ENCODE results near the gene FUT7.

The FUT7 gene

DNA sequence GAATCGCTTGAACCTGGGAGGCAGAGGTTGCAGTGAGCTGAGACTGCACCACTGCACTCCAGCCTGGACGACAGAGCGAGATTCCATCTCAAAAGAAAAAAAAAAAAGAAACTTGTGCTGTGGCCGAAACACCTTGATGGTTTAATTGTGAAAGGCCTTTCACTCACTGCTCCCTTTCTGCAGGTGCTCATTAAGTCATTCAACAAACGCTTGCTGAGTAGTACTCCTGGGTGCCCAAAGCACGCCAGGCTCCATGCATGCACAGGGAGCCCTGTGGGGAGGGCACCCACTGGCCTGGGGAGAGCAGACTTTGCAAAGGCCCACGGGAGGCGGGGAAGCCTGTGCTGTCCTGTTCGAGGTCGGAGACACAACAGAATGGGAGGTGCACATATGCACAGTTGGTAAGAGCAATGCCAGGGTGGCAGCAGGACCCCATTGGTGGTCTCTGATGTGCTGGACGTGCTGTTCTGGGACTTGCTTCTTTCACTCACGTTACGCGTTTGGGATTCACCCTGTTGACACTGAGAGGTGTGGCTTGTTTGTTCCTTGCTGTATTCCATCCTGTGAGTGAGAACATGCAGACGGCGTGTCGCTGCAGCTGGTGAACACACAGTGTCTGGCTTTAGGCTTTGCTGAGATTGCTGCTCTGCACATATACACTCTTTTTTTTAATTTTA, 25.0 kb upstream of the FUT7 start:
- H3K4me3 ChIP-seq (ENCODE audit: low read depth, low read length) = no peak overlapping the region
- TF ChIP-seq, protein P1, sequence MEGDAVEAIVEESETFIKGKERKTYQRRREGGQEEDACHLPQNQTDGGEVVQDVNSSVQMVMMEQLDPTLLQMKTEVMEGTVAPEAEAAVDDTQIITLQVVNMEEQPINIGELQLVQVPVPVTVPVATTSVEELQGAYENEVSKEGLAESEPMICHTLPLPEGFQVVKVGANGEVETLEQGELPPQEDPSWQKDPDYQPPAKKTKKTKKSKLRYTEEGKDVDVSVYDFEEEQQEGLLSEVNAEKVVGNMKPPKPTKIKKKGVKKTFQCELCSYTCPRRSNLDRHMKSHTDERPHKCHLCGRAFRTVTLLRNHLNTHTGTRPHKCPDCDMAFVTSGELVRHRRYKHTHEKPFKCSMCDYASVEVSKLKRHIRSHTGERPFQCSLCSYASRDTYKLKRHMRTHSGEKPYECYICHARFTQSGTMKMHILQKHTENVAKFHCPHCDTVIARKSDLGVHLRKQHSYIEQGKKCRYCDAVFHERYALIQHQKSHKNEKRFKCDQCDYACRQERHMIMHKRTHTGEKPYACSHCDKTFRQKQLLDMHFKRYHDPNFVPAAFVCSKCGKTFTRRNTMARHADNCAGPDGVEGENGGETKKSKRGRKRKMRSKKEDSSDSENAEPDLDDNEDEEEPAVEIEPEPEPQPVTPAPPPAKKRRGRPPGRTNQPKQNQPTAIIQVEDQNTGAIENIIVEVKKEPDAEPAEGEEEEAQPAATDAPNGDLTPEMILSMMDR (IDR thresholded peaks at IDR 0.05; ENCODE audit: low read depth, low read length) = no peak

DNA sequence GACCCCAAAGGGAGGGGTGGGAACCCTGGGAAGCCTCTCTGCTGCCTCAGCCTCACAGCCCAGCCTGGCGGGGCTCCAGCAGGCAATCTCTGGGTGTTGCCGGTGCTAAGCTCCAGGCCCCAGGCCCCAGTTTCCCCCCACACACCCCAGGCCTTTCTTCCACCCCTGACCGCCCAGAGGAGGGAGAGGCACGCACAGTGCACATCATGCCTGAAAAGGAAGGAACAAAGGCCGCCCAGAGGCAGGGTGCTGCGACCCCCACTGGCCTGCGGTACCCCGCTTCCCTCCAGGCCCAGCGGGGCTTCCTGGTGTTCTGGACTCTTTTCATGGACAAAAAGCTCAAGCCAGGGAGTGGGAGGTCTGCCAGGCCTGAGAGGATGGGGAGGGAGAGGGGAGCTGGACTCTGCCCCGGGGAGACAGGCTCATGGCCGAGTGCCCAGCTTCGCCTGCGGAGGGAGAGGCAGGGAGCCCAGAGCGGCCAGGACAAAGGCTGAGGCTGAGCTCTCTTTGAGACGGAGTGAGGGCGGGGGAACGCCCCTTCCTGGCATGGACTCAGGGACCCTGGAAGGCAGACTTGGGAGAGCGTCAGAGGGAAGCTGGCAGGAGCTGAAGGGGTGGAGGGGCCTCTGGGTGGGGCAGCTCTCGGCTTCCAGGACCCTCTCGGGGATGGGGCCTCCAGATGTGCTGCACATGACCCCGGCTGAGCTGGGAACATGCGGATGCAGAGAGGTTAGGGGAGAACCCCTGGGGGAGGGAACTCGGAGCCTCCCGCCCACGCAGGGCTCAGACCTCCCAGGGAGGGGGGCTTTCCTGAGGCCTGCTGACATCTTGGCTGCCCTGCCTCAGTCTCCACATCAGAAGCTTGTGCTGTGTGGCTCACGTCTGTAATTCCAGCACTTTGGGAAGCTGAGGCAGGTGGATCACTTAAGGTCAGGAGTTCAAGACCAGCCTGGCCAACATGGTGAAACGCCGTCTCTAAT, 23.8 kb upstream of the FUT7 start:
- H3K4me3 ChIP-seq (ENCODE audit: low read depth, low read length) = no peak overlapping the region
- TF ChIP-seq, protein P1 (IDR thresholded peaks at IDR 0.05; ENCODE audit: low read depth, low read length) = no peak

DNA sequence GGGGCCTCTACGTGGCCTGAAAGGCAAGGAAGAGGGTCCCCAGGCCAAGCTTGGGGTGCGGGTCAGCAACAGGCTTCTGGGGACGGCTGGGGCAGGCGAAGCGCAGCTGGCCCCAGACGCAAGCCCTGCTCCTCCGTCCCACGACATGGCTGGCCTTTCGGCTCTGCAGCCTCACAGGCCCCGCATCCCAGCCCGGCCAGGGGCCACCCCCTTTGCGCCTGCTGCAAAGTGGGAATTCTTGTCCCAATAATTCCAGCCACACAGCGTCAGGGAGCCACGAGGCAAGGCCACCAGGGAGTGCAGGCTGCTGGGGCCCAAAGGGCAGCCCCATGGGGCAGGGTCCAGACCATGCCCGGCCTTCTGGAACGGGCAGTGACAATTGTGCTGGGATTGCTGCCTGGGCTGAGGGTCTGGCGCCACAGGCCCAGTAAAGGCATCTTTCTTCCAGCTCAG, 23.1 kb upstream of the FUT7 start:
- TF ChIP-seq, protein P1 (IDR thresholded peaks at IDR 0.05; ENCODE audit: low read depth, low read length) = no peak
- no peak overlapping the region for H3K4me3 ChIP-seq (ENCODE audit: low read depth, low read length)

DNA sequence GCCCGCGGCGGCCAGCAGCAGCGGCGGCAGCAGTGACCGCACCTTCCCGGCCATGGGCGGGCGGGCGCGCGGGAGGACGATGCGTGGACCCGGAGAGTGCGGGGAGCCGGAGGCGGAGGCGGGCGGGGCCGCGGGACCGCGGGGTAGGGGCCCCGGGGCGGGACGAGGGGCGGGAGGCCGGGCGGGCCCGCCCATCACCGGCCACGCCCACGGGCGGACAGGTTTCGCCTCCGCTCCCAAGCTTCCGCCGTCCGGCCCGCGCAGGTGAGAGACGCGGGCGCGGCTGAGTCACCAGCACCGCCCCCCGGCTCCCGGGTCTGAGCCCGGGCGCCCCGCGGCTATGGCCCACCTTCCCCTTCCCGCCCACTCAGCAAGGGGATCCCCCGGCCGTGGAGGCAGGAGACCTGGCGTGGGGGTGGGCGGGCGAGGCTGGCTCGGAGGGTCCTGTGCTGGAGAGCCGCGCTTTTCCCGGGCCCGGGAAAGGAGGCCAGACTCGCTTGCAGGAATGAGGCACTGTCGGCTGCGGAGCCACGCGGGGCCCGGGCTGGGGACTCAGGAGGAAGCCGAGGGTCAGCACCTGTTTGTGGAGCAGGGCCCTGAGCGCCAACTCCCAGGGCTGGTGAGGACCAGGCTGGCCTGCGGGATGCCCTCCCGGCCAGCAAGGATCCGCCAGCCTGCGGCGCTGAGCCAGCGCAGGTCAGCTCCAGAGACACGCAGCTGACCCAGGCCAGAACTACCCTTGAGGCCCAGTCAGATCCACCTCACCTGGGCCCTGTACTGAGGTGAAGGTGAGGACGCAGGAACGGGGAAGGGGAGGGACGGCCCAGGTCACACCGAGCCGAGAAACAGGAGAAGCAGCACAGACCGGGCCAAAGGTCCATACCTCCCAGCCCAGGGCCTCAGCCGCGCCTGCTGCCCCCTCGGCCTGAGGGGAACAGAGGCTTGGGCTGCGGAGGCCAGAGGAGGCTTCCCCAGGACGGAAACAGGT, 22.4 kb upstream of the FUT7 start, which contains the start of gene ENTPD2:
Gene ENTPD2, minus strand, starts transcription at position 118 of the 988 bp plus-strand sequence. Its CDS starts 64 bp downstream, at position 54.
- no peak within 1 kb of the TSS for H3K4me3 ChIP-seq (ENCODE audit: low read depth, low read length)
- TF ChIP-seq, protein P1 (IDR thresholded peaks at IDR 0.05; ENCODE audit: low read depth, low read length) = no peak

DNA sequence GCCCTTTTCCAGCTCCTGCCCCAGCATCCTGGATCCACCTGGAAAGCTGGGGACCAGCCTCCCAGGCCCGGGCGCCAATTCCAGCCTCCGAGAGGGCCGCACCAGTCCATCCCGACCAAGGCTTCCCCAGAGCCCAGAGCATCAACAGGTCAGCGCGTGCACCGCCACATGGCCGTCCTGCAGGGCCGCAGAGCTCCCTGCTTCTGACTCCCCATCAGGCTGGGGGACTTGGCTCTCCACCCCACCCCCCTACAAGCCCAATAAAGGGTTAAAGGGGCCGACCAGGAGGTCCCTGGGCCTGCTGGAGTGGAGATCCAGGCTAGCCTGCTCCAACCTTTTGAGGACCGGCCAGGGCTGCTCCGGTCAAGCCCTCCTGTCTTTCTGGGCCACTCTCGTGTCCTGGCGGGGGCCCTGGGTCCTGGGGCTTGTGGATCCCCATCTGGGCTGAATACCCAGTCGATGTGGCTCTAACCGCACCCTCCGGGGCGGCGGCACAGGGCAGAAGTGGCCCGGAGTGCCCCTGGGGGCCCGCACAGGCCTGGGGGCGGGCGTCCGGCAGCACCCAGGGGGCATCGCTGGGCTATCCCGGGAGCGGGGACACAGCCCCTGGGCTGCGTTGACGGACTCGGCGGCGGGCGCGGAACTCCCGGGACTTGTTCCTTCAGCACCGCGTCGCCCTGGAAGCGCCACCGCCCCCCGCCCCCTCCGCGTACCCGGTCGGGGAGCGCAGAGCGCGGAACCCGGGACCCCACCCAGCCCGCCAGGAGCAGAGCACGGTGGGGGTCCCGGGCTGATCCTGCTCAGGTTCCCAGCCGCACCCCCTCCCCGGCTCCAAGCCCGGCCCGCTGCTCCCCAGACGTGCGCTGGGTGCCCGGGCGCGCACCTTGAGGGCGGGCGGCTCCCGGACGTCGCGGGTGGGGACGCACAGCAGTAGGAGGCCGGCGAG, 21.4 kb upstream of the FUT7 start:
- no peak overlapping the region for H3K4me3 ChIP-seq (ENCODE audit: low read depth, low read length)
- TF ChIP-seq, protein P1 (IDR thresholded peaks at IDR 0.05; ENCODE audit: low read depth, low read length) = no peak

DNA sequence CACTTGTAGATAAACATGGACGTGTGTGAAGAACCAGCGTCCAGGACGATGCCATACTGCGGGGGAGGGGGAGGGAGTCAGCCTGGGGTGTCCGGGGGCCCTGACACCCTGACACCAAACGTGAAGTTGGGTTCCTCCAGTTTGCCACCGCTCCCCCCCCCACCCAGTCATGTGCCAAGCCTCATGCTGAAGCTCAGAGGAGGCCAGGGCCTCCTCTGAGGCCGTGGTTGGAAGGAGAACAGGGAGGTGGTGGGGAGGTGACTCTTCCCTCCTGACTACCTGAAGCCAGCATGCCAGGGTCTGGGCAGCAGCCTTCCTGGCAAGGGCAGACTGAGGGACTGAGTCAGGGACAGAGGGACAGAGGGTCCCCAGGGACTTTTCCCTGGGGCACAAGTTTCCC, 20.4 kb upstream of the FUT7 start:
- TF ChIP-seq, protein P1 (IDR thresholded peaks at IDR 0.05; ENCODE audit: low read depth, low read length) = no peak
- no peak overlapping the region for H3K4me3 ChIP-seq (ENCODE audit: low read depth, low read length)

Measured in WI38 (cell line).